ENCODE data around the gene ZDHHC7.

GRCh38 chr16:85026703-85027102, 15.4 kb upstream of the ZDHHC7 start:
- no peak for TF ChIP-seq POLR2A (IDR thresholded peaks at IDR 0.05; ENCODE audit: borderline replicate concordance, extremely low read depth, insufficient read depth, insufficient read length)
- TF ChIP-seq REST (IDR thresholded peaks at IDR 0.05; ENCODE audit: low read depth), result no peak
- TF ChIP-seq SP1 (IDR thresholded peaks at IDR 0.05; ENCODE audit: low read depth), result no peak
- TF ChIP-seq CTCF (IDR thresholded peaks at IDR 0.05 in 2 of 3, conservative IDR thresholded peaks at IDR 0.05 in 1 of 3; ENCODE audit: borderline replicate concordance in 1 of 3, insufficient read depth in 1 of 3, low read depth in 2 of 3, low read length in 2 of 3), result no peak
- no peak for TF ChIP-seq SIN3A (IDR thresholded peaks at IDR 0.05; ENCODE audit: low read depth)
- TF ChIP-seq YY1 (IDR thresholded peaks at IDR 0.05; ENCODE audit: extremely low read depth, insufficient replicate concordance, low read depth, low read length), result no peak
- TF ChIP-seq POLR2AphosphoS5 (IDR thresholded peaks at IDR 0.05; ENCODE audit: low read depth, low read length), result no peak
- TF ChIP-seq EZH2 (IDR thresholded peaks at IDR 0.05), result no peak
- no peak for TF ChIP-seq JUND (IDR thresholded peaks at IDR 0.05)
- no peak for TF ChIP-seq MAX (IDR thresholded peaks at IDR 0.05)
- no peak for TF ChIP-seq RAD21 (IDR thresholded peaks at IDR 0.05; ENCODE audit: low read depth)
